ENCODE data around the gene CBLN1. TPM values are rescaled to one million over a fixed set of nuclear protein-coding genes. Genes with fewer than 3 reads are reported as not detected.

CBLN1 gene
- total and polyA plus RNA-seq, 9 of the 15 experiments (the other 6 are each of a cell fraction or from before 2014, with no cell fraction given): not detected

DNA sequence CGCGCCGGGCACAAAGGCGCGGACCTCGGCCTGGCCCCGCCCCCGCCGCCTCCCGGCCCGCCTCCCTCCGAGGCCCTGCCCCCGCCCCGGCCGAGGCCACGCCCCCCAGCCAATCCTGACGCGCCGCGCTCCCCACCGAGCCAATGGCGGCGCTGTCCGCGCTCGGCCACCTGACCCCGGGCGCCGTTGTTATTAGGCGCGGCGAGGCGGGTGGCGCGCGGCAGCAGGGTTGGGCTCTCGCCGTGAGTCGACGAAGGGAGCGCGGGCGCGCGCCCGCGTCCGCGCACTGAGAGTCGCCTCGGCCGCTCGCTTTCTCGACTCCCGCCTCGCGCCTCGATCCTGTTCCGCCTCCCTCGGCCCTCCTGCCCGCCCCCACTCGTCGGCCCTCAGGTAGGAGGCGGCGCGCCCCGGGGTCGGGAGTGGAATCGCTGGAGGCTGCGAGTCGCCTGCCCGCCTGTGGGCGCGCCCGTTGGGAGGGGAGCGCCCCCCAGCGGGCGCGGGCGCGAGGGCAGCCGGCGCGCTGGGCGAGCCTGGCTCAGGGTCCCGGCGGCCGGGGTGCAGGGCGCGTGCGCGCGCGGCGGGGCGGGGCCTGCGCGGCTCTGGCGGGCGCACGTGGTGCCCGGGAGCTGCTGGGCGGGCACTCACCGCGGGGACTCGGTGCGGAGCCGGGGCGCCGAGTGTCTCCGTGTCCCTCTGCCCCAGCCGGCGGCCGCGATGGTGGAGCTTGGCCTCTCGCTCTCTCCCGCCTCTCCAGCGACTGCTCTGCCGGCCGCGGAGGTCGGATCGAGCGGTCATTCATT, 405 bp upstream of the CBLN1 start (continued):
- TF ChIP-seq ZNF586 (CRISPR knock-in tag; conservative IDR thresholded peaks at IDR 0.05) (no peak), PRPF4 (IDR thresholded peaks at IDR 0.05; ENCODE audit: insufficient read depth, low read depth, low read length, poor library complexity, severe bottlenecking) (no peak), ZNF695 (CRISPR knock-in tag; IDR thresholded peaks at IDR 0.05) (no peak), ZNF785 (CRISPR knock-in tag; IDR thresholded peaks at IDR 0.05) (no peak), SRF (CRISPR knock-in tag; IDR thresholded peaks at IDR 0.05) (no peak), RUNX1 (IDR thresholded peaks at IDR 0.05; ENCODE audit: low read depth) (no peak), ZNF175 (CRISPR knock-in tag; IDR thresholded peaks at IDR 0.05; ENCODE audit: low read depth) (no peak), KLF16 (IDR thresholded peaks at IDR 0.05) (no peak), SMC3 (conservative IDR thresholded peaks at IDR 0.05; ENCODE audit: insufficient read depth, low read depth, low read length) (no peak), ZNF561 (CRISPR knock-in tag; conservative IDR thresholded peaks at IDR 0.05) (no peak), ZNF766 (CRISPR knock-in tag; conservative IDR thresholded peaks at IDR 0.05) (peak; percentile 71; the same call in 1 of the 2 replicates), SAFB (IDR thresholded peaks at IDR 0.05; ENCODE audit: borderline replicate concordance, low read depth, low read length) (no peak), ATF7 (IDR thresholded peaks at IDR 0.05) (0 out of 2 replicates have a peak, but pooled peaks have one; percentile 29), ZBED1 (IDR thresholded peaks at IDR 0.05) (no peak), BHLHE40 (IDR thresholded peaks at IDR 0.05; ENCODE audit: low read length) (no peak), HDAC1 (IDR thresholded peaks at IDR 0.05) (no peak), ZNF717 (CRISPR knock-in tag; IDR thresholded peaks at IDR 0.05) (no peak), ZKSCAN3 (CRISPR knock-in tag; IDR thresholded peaks at IDR 0.05) (no peak), ZBTB1 (CRISPR knock-in tag; IDR thresholded peaks at IDR 0.05; ENCODE audit: borderline replicate concordance, low read depth) (no peak), STAG1 (CRISPR knock-in tag; IDR thresholded peaks at IDR 0.05; ENCODE audit: borderline replicate concordance) (no peak)
- TF ChIP-seq, protein P1, sequence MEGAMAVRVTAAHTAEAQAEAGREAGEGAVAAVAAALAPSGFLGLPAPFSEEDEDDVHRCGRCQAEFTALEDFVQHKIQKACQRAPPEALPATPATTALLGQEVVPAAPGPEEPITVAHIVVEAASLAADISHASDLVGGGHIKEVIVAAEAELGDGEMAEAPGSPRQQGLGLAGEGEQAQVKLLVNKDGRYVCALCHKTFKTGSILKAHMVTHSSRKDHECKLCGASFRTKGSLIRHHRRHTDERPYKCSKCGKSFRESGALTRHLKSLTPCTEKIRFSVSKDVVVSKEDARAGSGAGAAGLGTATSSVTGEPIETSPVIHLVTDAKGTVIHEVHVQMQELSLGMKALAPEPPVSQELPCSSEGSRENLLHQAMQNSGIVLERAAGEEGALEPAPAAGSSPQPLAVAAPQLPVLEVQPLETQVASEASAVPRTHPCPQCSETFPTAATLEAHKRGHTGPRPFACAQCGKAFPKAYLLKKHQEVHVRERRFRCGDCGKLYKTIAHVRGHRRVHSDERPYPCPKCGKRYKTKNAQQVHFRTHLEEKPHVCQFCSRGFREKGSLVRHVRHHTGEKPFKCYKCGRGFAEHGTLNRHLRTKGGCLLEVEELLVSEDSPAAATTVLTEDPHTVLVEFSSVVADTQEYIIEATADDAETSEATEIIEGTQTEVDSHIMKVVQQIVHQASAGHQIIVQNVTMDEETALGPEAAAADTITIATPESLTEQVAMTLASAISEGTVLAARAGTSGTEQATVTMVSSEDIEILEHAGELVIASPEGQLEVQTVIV (CRISPR knock-in tag; IDR thresholded peaks at IDR 0.05; ENCODE audit: borderline replicate concordance): no peak
- TF ChIP-seq, protein P2, sequence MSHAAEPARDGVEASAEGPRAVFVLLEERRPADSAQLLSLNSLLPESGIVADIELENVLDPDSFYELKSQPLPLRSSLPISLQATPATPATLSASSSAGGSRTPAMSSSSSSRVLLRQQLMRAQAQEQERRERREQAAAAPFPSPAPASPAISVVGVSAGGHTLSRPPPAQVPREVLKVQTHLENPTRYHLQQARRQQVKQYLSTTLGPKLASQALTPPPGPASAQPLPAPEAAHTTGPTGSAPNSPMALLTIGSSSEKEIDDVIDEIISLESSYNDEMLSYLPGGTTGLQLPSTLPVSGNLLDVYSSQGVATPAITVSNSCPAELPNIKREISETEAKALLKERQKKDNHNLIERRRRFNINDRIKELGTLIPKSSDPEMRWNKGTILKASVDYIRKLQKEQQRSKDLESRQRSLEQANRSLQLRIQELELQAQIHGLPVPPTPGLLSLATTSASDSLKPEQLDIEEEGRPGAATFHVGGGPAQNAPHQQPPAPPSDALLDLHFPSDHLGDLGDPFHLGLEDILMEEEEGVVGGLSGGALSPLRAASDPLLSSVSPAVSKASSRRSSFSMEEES (CRISPR knock-in tag; IDR thresholded peaks at IDR 0.05): no peak
- TF ChIP-seq, protein P3, sequence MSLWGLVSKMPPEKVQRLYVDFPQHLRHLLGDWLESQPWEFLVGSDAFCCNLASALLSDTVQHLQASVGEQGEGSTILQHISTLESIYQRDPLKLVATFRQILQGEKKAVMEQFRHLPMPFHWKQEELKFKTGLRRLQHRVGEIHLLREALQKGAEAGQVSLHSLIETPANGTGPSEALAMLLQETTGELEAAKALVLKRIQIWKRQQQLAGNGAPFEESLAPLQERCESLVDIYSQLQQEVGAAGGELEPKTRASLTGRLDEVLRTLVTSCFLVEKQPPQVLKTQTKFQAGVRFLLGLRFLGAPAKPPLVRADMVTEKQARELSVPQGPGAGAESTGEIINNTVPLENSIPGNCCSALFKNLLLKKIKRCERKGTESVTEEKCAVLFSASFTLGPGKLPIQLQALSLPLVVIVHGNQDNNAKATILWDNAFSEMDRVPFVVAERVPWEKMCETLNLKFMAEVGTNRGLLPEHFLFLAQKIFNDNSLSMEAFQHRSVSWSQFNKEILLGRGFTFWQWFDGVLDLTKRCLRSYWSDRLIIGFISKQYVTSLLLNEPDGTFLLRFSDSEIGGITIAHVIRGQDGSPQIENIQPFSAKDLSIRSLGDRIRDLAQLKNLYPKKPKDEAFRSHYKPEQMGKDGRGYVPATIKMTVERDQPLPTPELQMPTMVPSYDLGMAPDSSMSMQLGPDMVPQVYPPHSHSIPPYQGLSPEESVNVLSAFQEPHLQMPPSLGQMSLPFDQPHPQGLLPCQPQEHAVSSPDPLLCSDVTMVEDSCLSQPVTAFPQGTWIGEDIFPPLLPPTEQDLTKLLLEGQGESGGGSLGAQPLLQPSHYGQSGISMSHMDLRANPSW (CRISPR knock-in tag; IDR thresholded peaks at IDR 0.05): no peak
